Central memory CD8-positive, alpha-beta T cell (primary cell): ENCODE results near the gene ZNF780B.

Experiments
- ATAC-seq: fragments of 150-1000 bp; cut with Tn5 transposase; replicated peaks from 2 replicates; pipeline ENCODE4 v1.10.0; 2022; ENCODE audit warnings: mild to moderate bottlenecking, moderate FRiP score, moderate number of reproducible peaks; ENCODE audit not compliant: poor library complexity, severe bottlenecking; ENCODE audit errors: extremely low read depth
- DNase-seq, 2 donors: peaks; one replicate each; pipeline ENCODE4 v3.0.0; 2021; ENCODE audit warnings: low spot score in 2 of 2
- H3K27ac Mint-ChIP-seq: one replicate; pipeline ENCODE4 v1.8.0; 2022; ENCODE audit warnings: low read depth, mild to moderate bottlenecking, moderate library complexity, mixed read lengths
- H3K27me3 Mint-ChIP-seq: one replicate; pipeline ENCODE4 v1.8.0; 2022; ENCODE audit warnings: mixed read lengths
- H3K36me3 Mint-ChIP-seq: one replicate; pipeline ENCODE4 v1.8.0; 2022; ENCODE audit warnings: mild to moderate bottlenecking, moderate library complexity, mixed read lengths; ENCODE audit not compliant: insufficient read depth
- H3K4me1 Mint-ChIP-seq: one replicate; pipeline ENCODE4 v1.8.0; 2022; ENCODE audit warnings: mixed read lengths
- H3K4me3 Mint-ChIP-seq: one replicate; pipeline ENCODE4 v1.8.0; 2022; ENCODE audit warnings: mild to moderate bottlenecking, moderate library complexity, mixed read lengths
- H3K9me3 Mint-ChIP-seq: one replicate; pipeline ENCODE4 v1.8.0; 2022; ENCODE audit warnings: mixed read lengths

Gene ZNF780B

GRCh38 chr19:40055832-40056504 lies at the start of gene ZNF780B:
TSS of gene ZNF780B (minus strand) at chr19:40056231. CDS start at chr19:40050332, 5,899 bp downstream.
- peaks cover 48% of the 10 kb centered on the region for H3K4me1 Mint-ChIP-seq
- peak within 1 kb of the TSS; percentile 97 for H3K27ac Mint-ChIP-seq
- DNase-seq (peak; percentile 34), ATAC-seq (peak; percentile 93)
- H3K4me3 Mint-ChIP-seq = peak within 1 kb of the TSS; percentile 99
- H3K36me3 Mint-ChIP-seq = peaks cover 7% of the 10 kb centered on the region
- H3K27me3 Mint-ChIP-seq = peaks cover 14% of the 10 kb centered on the region
- peaks cover 14% of the 10 kb centered on the region for H3K9me3 Mint-ChIP-seq

DNA sequence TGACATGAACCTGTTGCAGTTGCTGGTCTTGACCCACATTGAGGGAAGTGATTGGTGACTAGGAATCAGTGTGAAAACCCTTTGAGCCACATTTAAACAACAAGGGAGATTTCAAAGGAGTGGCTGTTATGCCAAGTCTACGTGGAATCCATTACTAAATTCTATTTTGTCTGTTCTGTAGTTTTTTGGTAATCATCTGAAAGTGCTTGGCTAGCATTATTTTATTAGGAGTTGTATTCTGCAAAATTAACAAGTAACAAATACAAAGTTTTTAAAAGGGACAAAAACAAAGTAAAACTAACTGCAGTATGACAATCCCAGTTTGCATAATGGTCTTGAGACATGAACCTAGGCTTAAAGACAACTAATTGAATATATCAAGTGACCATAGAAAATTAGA lies 48.7 kb upstream of the ZNF780B start:
- Mint-ChIP-seq H3K9me3 (no peaks in the 10 kb centered on the region), H3K27ac (no peak overlapping the region), H3K27me3 (no peaks in the 10 kb centered on the region), H3K36me3 (no peaks in the 10 kb centered on the region), H3K4me3 (no peak overlapping the region), H3K4me1 (no peaks in the 10 kb centered on the region)
- DNase-seq (no peak), ATAC-seq (no peak)

DNA sequence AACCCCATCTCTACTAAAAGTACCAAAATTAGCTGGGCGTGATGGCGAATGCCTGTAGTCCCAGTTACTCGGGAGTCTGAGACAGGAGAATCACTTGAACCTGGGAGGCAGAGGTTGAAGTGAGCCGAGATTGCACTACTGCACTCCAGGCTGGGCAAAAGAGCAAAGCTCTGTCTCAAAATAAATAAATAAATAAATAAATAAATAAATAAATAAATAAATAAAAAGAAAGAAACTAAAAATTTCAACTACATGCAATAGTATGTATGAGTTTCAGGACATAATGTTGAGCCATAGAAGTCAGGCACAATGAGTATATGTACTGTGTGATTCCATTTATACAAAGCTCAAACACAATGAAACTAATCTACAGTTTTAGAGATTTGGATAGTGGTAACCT lies 47.6 kb upstream of the ZNF780B start:
- no peak overlapping the region for H3K4me3 Mint-ChIP-seq
- H3K27me3 Mint-ChIP-seq = peaks cover 7% of the 10 kb centered on the region
- no peaks in the 10 kb centered on the region for H3K4me1 Mint-ChIP-seq

DNA sequence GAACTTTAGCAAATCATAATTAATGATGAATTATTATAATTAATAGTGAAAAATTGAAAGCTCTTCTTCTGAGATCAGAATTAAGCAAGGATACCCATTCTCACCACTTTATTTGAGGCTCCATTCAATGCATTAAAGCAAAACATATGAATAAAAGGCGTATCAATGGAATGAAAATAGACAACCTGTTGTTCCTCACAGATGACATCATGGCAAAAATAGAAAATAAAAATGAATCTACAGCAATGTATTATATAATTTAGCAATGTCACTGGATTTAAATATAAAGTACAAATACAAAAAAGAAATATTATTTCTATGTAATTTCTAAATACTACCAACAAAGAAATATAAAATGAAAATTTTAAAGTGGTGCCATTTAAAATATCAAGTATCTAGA lies 45.8 kb upstream of the ZNF780B start:
- Mint-ChIP-seq H3K4me3 (no peak overlapping the region), H3K9me3 (no peaks in the 10 kb centered on the region), H3K4me1 (no peaks in the 10 kb centered on the region), H3K36me3 (no peaks in the 10 kb centered on the region), H3K27ac (no peak overlapping the region), H3K27me3 (peaks cover 25% of the 10 kb centered on the region)
- DNase-seq = no peak
- ATAC-seq = no peak

More for the DNA sequence above, 47.6 kb upstream of the ZNF780B start:
- ATAC-seq (no peak), DNase-seq (no peak)
- H3K27ac Mint-ChIP-seq = no peak overlapping the region
- no peaks in the 10 kb centered on the region for H3K9me3 Mint-ChIP-seq
- H3K36me3 Mint-ChIP-seq = no peaks in the 10 kb centered on the region

GRCh38 chr19:40093416-40093815 lies 37.4 kb upstream of the ZNF780B start:
- DNase-seq = no peak
- ATAC-seq = no peak
- no peak overlapping the region for H3K27ac Mint-ChIP-seq
- H3K9me3 Mint-ChIP-seq = no peaks in the 10 kb centered on the region
- H3K27me3 Mint-ChIP-seq = peaks cover 47% of the 10 kb centered on the region
- H3K4me3 Mint-ChIP-seq = no peak overlapping the region
- H3K36me3 Mint-ChIP-seq = peaks cover 10% of the 10 kb centered on the region
- peaks cover 34% of the 10 kb centered on the region for H3K4me1 Mint-ChIP-seq

- H3K4me1 Mint-ChIP-seq = peaks cover 45% of the 10 kb centered on the region
- peaks cover 29% of the 10 kb centered on the region for H3K27me3 Mint-ChIP-seq
- DNase-seq = no peak
- H3K36me3 Mint-ChIP-seq = peaks cover 12% of the 10 kb centered on the region
- H3K9me3 Mint-ChIP-seq = no peaks in the 10 kb centered on the region
- peak overlapping the region; percentile 98 for H3K4me3 Mint-ChIP-seq
- ATAC-seq = peak; percentile 2
- peak overlapping the region; percentile 100 for H3K27ac Mint-ChIP-seq
These were observed 35.4 kb upstream of the ZNF780B start for GRCh38 chr19:40091205-40092129.

GRCh38 chr19:40090241-40091204 lies 34.5 kb upstream of the ZNF780B start, which contains the start of gene ZNF780A:
TSS of gene ZNF780A (minus strand) at chr19:40090943. CDS start at chr19:40084753, 6,190 bp downstream.
- DNase-seq (peak; percentile 45 to 52), ATAC-seq (peak; percentile 94)
- Mint-ChIP-seq H3K9me3 (no peaks in the 10 kb centered on the region), H3K27ac (peak within 1 kb of the TSS; percentile 100), H3K36me3 (peaks cover 12% of the 10 kb centered on the region), H3K27me3 (peaks cover 21% of the 10 kb centered on the region), H3K4me3 (peak within 1 kb of the TSS; percentile 98), H3K4me1 (peaks cover 45% of the 10 kb centered on the region)

DNA sequence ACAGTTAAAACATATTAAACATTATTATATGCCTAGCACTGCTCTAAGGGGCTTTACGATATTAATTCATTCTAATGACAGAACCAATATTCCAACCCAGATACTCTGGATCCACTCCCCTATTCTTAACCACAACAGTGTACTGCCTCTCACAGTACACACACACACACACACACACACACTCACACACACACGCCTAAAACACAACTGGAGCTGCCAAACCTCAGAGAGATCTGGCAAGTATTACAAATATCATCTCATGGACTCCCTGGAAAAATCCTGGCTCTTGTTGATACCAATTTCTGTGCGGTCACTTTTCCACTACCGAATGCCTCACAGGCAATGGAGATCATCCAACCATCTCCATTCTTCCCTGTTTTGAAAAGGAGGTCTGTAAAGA lies 33.4 kb upstream of the ZNF780B start:
- Mint-ChIP-seq H3K27ac (peak overlapping the region; percentile 100), H3K9me3 (no peaks in the 10 kb centered on the region), H3K4me3 (peak overlapping the region; percentile 98), H3K4me1 (peaks cover 45% of the 10 kb centered on the region), H3K36me3 (peaks cover 19% of the 10 kb centered on the region), H3K27me3 (peaks cover 11% of the 10 kb centered on the region)
- no peak for ATAC-seq
- no peak for DNase-seq

DNA sequence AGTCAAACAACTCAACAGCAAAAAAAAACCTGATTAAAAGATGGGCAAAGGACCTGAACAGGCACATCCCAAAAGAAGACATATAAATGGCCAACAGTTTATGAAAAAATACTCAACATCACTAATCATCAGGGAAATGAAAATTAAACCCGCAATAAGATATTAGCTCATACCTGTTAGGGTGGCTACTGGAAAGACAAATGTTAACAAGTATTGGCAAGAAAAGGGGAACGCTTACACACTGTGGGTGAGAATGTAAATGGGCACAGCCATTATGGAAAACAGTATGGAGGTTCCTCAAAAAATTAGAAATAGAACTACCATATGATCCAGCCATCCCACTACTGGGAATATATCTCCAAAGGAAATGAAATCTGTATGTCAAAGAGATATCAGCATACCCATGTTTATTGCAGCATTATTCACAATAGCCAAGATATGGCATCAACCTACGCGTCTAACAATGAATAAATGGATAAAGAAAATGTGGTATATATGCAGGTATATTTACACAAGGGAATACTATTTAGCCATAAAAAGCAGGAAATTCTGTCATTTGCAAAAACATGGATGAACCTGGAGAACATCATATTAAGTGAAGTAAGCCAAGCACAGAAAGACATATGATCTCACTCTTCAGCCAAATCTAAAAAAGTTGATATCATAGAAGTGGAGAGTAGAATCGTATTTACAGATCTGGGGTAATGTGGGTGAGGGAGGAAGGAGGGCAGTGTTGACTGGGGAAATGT lies 32.4 kb upstream of the ZNF780B start:
- H3K27ac Mint-ChIP-seq = peak overlapping the region; percentile 8
- DNase-seq (no peak), ATAC-seq (no peak)
- peak overlapping the region; percentile 13 for H3K4me3 Mint-ChIP-seq
- H3K27me3 Mint-ChIP-seq = peaks cover under 1% of the 10 kb centered on the region
- H3K4me1 Mint-ChIP-seq = peaks cover 45% of the 10 kb centered on the region
- peaks cover 26% of the 10 kb centered on the region for H3K36me3 Mint-ChIP-seq
- no peaks in the 10 kb centered on the region for H3K9me3 Mint-ChIP-seq

DNA sequence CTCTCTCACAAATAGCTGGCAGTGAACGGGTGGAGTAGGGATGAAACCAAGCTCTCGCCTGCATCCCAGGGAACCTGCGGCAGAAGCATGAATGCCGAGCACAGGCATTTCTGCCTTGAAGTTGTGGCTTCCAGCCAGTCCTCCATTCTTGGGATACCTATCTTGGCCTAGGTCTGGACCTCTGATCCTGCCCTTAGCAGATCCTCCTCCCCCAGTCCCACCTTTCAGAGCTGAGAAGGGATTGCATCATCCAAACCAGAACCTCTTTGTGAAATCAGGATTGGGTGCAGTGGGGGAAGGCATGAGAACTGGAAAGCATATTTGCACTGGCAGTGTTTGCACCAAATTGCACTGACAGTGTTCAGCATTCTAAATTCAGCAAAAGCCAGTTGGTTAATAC lies 28.9 kb upstream of the ZNF780B start:
- H3K36me3 Mint-ChIP-seq = peaks cover 51% of the 10 kb centered on the region

DNA sequence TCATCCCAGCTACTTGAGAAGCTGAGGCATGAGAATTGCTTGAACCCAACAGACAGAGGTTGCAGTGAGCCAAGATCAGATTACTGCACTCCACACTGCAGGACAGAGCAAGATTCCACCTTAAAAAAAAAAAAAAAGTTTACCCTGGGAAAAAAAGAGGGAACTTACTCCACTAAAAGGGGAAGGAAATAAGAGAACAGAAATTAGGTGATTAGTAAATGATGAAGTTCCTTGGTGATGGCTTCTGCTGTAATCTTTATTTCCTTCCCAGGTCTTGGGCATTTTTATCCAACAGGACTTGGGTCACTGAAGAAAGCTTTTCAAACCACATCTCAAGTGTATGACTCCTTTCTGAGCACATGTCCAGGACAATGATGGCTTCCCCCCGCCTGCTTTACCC lies 25.4 kb upstream of the ZNF780B start:
- no peak overlapping the region for H3K4me3 Mint-ChIP-seq
- H3K4me1 Mint-ChIP-seq = peaks cover 5% of the 10 kb centered on the region
- H3K36me3 Mint-ChIP-seq = peaks cover 72% of the 10 kb centered on the region
- no peaks in the 10 kb centered on the region for H3K27me3 Mint-ChIP-seq
- ATAC-seq = no peak
- DNase-seq = no peak
- peaks cover 27% of the 10 kb centered on the region for H3K9me3 Mint-ChIP-seq
- H3K27ac Mint-ChIP-seq = no peak overlapping the region

More for the DNA sequence above, 28.9 kb upstream of the ZNF780B start:
- no peak overlapping the region for H3K27ac Mint-ChIP-seq
- H3K4me3 Mint-ChIP-seq = no peak overlapping the region
- ATAC-seq (no peak), DNase-seq (no peak)
- no peaks in the 10 kb centered on the region for H3K9me3 Mint-ChIP-seq
- no peaks in the 10 kb centered on the region for H3K27me3 Mint-ChIP-seq
- H3K4me1 Mint-ChIP-seq = peaks cover 26% of the 10 kb centered on the region
